Measurements from ENCODE around the gene TCN1.

TCN1 gene

DNA sequence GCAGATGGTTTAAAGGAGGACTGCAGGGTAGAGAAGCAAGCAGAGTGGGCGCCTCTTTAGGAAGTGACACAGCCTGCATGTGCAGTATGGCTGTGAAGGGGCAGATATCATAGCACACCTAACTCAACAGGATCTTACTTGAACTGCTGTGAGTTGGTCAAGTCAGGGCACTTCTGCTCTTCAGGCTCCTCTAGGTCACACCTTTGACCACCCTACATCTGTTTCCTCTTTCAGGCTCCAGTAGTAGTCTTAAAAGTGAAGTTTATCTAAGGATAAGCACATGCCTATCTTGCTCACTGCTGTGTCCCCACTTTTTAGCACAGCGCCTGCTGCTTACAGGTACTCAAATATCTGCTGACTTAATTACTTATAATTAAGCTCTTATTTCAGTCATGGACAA, 62.2 kb downstream of the TCN1 start:
- H3K4me2 ChIP-seq (ENCODE audit: low read length) = no peak overlapping the region
- H3K36me3 ChIP-seq (ENCODE audit: control insufficient read depth, insufficient read depth, low read length) = no peaks in the 10 kb centered on the region
- H2AFZ ChIP-seq = no peak overlapping the region
- H3K9ac ChIP-seq = no peak overlapping the region
- H3K79me2 ChIP-seq = no peaks in the 10 kb centered on the region
- H3K4me3 ChIP-seq (ENCODE audit: low read depth, low read length) = no peak overlapping the region
- no peak overlapping the region for H3K27ac ChIP-seq
- H3K9me3 ChIP-seq (ENCODE audit: control insufficient read depth, low read length) = no peaks in the 10 kb centered on the region
- TF ChIP-seq, protein P1, sequence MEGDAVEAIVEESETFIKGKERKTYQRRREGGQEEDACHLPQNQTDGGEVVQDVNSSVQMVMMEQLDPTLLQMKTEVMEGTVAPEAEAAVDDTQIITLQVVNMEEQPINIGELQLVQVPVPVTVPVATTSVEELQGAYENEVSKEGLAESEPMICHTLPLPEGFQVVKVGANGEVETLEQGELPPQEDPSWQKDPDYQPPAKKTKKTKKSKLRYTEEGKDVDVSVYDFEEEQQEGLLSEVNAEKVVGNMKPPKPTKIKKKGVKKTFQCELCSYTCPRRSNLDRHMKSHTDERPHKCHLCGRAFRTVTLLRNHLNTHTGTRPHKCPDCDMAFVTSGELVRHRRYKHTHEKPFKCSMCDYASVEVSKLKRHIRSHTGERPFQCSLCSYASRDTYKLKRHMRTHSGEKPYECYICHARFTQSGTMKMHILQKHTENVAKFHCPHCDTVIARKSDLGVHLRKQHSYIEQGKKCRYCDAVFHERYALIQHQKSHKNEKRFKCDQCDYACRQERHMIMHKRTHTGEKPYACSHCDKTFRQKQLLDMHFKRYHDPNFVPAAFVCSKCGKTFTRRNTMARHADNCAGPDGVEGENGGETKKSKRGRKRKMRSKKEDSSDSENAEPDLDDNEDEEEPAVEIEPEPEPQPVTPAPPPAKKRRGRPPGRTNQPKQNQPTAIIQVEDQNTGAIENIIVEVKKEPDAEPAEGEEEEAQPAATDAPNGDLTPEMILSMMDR (IDR thresholded peaks at IDR 0.05) = no peak
- no peaks in the 10 kb centered on the region for H3K4me1 ChIP-seq
- H3K27me3 ChIP-seq (ENCODE audit: control insufficient read depth, insufficient read depth, low read length) = no peaks in the 10 kb centered on the region

All from parathyroid adenoma (tissue), 2 donors.